Adipocyte (in vitro differentiated cells): ENCODE data around the gene NCK1.
"Not testable (repeated sequence)": the region's sequence is repeated elsewhere in the genome, so short reads cannot be mapped to it uniquely, and the experiment has no call there.

ENCODE experiments used
- DNase-seq: peaks from one replicate; pipeline ENCODE4 v3.0.0-alpha.2; 2015; ENCODE audit warnings: low read depth
- H3K27me3 ChIP-seq: replicated peaks from 2 replicates; pipeline ENCODE4 v1.7.0; 2013; ENCODE audit warnings: mild to moderate bottlenecking, low read length, moderate library complexity; ENCODE audit not compliant: control insufficient read depth, insufficient read depth
- H3K36me3 ChIP-seq: 2 replicates; pipeline ENCODE4 v1.7.0; 2013; ENCODE audit warnings: low read length, mild to moderate bottlenecking, moderate library complexity; ENCODE audit not compliant: control insufficient read depth, insufficient read depth, severe bottlenecking
- H3K4me1 ChIP-seq: 2 replicates; pipeline ENCODE4 v1.7.0; 2013; ENCODE audit warnings: mild to moderate bottlenecking, low read length, moderate library complexity; ENCODE audit not compliant: control insufficient read depth, insufficient read depth
- H3K4me3 ChIP-seq: 2 replicates; pipeline ENCODE4 v1.7.0; 2013; ENCODE audit warnings: mild to moderate bottlenecking, low read length, moderate library complexity
- H3K9ac ChIP-seq: 2 replicates; pipeline ENCODE4 v1.7.0; 2013; ENCODE audit warnings: mild to moderate bottlenecking, low read length, moderate library complexity
- H3K9me3 ChIP-seq: 2 replicates; pipeline ENCODE4 v1.7.0; 2013; ENCODE audit warnings: mild to moderate bottlenecking, low read length, moderate library complexity; ENCODE audit not compliant: control insufficient read depth

Gene NCK1

DNA sequence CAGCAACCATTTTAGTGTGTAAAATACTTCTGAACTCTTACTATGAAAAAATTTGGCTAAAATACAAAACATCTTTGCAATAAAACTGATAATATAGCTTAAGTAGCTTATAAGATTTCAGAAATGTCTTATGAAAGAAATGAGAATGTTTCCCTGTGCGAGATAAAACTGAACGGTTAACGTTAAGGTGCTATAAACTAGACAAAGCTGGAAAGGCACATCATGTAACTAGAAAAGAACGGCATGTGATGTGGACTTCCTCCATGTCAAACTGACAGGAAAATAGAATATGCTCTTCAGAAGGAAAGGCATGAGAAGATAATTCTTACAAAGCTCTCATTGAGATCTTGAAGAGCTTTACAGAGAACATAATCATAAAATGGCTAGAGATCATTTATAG, 36.5 kb downstream of the NCK1 start:
- Histone ChIP-seq H3K4me1 (peaks cover 11% of the 10 kb centered on the region), H3K4me3 (no peak overlapping the region), H3K9ac (no peak overlapping the region), H3K36me3 (peaks cover 10% of the 10 kb centered on the region), H3K9me3 (peaks cover 6% of the 10 kb centered on the region), H3K27me3 (no peaks in the 10 kb centered on the region)
- no peak for DNase-seq

DNA sequence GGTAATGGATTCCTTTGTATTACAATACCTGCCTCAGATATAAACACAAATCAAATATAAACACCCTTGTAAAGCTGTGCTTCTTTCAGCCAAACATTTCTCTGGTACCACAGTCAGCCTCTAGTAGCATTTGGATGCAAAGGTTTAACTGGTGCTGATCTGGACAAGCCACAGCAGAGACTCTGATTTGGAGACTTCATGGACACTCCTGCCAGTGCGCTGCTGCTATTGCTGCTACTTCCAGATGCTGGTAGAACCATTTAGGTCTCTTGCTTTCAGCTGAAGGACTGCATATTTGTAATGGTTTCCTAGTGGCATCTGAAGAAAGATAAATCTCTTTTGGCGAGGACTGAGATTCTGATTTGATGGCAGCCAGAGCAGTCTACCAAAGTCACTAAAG, 36.9 kb downstream of the NCK1 start:
- Histone ChIP-seq H3K4me3 (no peak overlapping the region), H3K36me3 (peaks cover 10% of the 10 kb centered on the region), H3K4me1 (peaks cover 10% of the 10 kb centered on the region), H3K9ac (no peak overlapping the region), H3K27me3 (no peaks in the 10 kb centered on the region), H3K9me3 (peaks cover 6% of the 10 kb centered on the region)
- no peak for DNase-seq

- Histone ChIP-seq H3K36me3 (peaks cover 10% of the 10 kb centered on the region), H3K4me1 (peaks cover 3% of the 10 kb centered on the region), H3K4me3 (no peak overlapping the region), H3K27me3 (no peaks in the 10 kb centered on the region), H3K9ac (no peak overlapping the region), H3K9me3 (peaks cover 12% of the 10 kb centered on the region)
- no peak for DNase-seq
Observed at GRCh38 chr3:136899622-136900158, 37.7 kb downstream of the NCK1 start.

GRCh38 chr3:136900694-136901093, 38.7 kb downstream of the NCK1 start:
- H3K9ac ChIP-seq, H3K4me1 ChIP-seq, H3K27me3 ChIP-seq, H3K4me3 ChIP-seq, DNase-seq: not testable (repeated sequence)
- peaks cover 19% of the 10 kb centered on the region for H3K9me3 ChIP-seq
- H3K36me3 ChIP-seq, result peaks cover 10% of the 10 kb centered on the region

- H3K27me3 ChIP-seq, result no peaks in the 10 kb centered on the region
- no peak overlapping the region for H3K4me3 ChIP-seq
- no peak for DNase-seq
Observed at GRCh38 chr3:136901391-136901790, 39.4 kb downstream of the NCK1 start.

DNA sequence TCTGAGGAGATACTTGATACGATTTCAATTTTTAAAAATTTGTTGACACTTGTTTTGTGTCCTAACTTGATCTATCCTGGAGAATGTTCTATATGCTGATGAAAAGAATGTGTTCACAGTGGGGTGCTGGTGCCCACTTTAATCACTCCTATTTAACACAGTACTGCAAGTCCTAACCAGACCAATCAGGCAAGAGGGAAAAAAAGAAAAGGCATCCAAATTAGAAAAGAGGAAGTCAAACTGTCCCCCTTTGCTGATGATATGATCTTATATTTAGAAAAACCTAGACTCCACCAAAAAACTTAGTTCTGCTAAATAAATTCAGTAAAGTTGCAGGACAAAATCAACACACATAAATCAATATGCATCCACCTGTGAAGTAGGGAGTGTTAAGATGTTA, 40.5 kb downstream of the NCK1 start:
- not testable (repeated sequence) for H3K9ac ChIP-seq, H3K4me3 ChIP-seq, DNase-seq, H3K4me1 ChIP-seq, H3K27me3 ChIP-seq, H3K36me3 ChIP-seq
- peaks cover 19% of the 10 kb centered on the region for H3K9me3 ChIP-seq

More at GRCh38 chr3:136901391-136901790, 39.4 kb downstream of the NCK1 start:
- H3K36me3 ChIP-seq, result peaks cover 10% of the 10 kb centered on the region
- H3K9ac ChIP-seq, result no peak overlapping the region
- H3K9me3 ChIP-seq, result peaks cover 19% of the 10 kb centered on the region
- H3K4me1 ChIP-seq, result peaks cover 3% of the 10 kb centered on the region

- peaks cover 19% of the 10 kb centered on the region for H3K9me3 ChIP-seq
- H3K27me3 ChIP-seq, result no peaks in the 10 kb centered on the region
- no peak overlapping the region for H3K9ac ChIP-seq
- peaks cover 1% of the 10 kb centered on the region for H3K4me1 ChIP-seq
- H3K4me3 ChIP-seq, result no peak overlapping the region
- no peak for DNase-seq
- peaks cover 6% of the 10 kb centered on the region for H3K36me3 ChIP-seq
Observed at GRCh38 chr3:136903899-136904298, 41.9 kb downstream of the NCK1 start.

DNA sequence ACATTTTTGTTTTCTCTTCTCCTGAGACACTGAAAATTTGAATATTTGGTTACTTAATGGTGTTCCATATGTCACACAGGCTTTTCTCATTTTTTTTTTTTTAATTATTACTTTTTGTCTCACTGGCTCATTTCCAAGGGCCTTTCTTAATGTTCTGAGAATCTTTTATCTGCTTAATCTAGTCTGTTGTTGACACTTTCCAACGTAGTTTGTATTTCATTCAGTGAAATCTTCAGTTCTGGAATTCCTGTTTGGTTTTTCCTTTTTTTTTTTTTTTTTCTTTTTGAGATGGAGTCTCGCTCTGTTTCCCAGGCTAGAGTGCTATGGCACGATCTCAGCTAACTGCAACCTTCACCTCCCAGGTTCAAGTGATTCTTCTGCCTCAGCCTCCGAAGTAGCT, 42.7 kb downstream of the NCK1 start:
- Histone ChIP-seq H3K27me3 (no peaks in the 10 kb centered on the region), H3K9ac (no peak overlapping the region), H3K4me1 (no peaks in the 10 kb centered on the region), H3K36me3 (peaks cover 5% of the 10 kb centered on the region), H3K9me3 (peaks cover 19% of the 10 kb centered on the region), H3K4me3 (no peak overlapping the region)
- no peak for DNase-seq

GRCh38 chr3:136905549-136905948, 43.5 kb downstream of the NCK1 start:
- no peaks in the 10 kb centered on the region for H3K36me3 ChIP-seq
- H3K9ac ChIP-seq, result no peak overlapping the region
- H3K9me3 ChIP-seq, result peaks cover 13% of the 10 kb centered on the region
- H3K4me3 ChIP-seq, result no peak overlapping the region
- no peaks in the 10 kb centered on the region for H3K4me1 ChIP-seq
- no peaks in the 10 kb centered on the region for H3K27me3 ChIP-seq
- DNase-seq, result no peak

GRCh38 chr3:136906725-136907124, 44.7 kb downstream of the NCK1 start:
- Histone ChIP-seq H3K9ac (no peak overlapping the region), H3K4me3 (no peak overlapping the region), H3K27me3 (no peaks in the 10 kb centered on the region), H3K36me3 (no peaks in the 10 kb centered on the region), H3K4me1 (no peaks in the 10 kb centered on the region), H3K9me3 (peaks cover 16% of the 10 kb centered on the region)
- no peak for DNase-seq

DNA sequence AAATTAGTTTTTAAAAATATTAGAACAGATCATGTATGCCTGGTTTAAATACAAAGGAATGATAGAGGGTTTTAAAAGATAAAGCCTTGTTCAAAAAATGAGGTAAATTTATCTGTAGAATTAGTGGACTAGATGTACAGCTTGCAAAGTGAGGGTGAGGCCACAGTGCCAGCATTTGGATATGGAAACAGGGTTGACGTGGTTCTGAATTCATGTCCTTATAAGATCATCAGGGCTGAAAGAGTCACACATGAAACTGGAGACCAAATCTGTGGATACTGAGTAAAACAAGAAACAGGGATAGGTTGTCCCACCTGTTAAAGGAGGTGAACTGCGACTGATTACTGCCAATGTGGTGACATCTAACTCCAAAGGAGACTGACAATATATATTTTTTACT, 46.3 kb downstream of the NCK1 start:
- Histone ChIP-seq H3K9me3 (peaks cover 22% of the 10 kb centered on the region), H3K4me1 (no peaks in the 10 kb centered on the region), H3K9ac (no peak overlapping the region), H3K36me3 (peaks cover 3% of the 10 kb centered on the region), H3K4me3 (no peak overlapping the region), H3K27me3 (no peaks in the 10 kb centered on the region)
- DNase-seq, result no peak

DNA sequence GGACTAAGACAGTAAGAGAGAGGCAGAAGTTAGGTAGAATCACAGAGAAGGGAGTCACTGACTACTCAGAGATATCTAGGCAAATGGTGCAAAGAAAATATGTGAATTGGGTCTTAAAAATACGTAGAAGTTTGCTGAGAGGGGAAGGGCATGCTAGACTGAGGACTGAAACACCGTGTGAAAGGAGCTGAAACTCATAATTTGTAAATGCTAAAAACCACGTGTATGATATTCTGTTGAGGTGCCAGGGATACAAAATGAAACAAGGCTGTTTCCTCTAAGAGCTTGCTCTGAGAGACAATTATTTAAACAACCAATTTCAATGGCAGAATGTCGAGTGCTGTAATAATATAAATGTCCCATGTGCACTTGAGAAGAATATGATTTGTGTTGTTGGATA, 47.2 kb downstream of the NCK1 start:
- H3K4me1 ChIP-seq, result no peaks in the 10 kb centered on the region
- H3K9me3 ChIP-seq, result peaks cover 21% of the 10 kb centered on the region
- DNase-seq, result no peak
- peaks cover 3% of the 10 kb centered on the region for H3K36me3 ChIP-seq
- no peaks in the 10 kb centered on the region for H3K27me3 ChIP-seq
- no peak overlapping the region for H3K4me3 ChIP-seq
- H3K9ac ChIP-seq, result no peak overlapping the region
